Chondrocyte (in vitro differentiated cells): ENCODE data around the gene PCDH17. TPM values are rescaled to one million over a fixed set of nuclear protein-coding genes. Genes with fewer than 3 reads are reported as not detected.

Experiments
- DNase-seq: peaks from one replicate; pipeline ENCODE4 v3.0.0; 2021; ENCODE audit warnings: mixed read lengths, low spot score
- H3K27ac Mint-ChIP-seq: one replicate; pipeline ENCODE4 v1.8.0; 2021; ENCODE audit warnings: mild to moderate bottlenecking, moderate library complexity, mixed read lengths; ENCODE audit not compliant: unreplicated experiment
- H3K27me3 Mint-ChIP-seq: 2 replicates; pipeline ENCODE4 v1.8.0; 2021; ENCODE audit warnings: low read depth, mixed read lengths
- H3K36me3 Mint-ChIP-seq: 2 replicates; pipeline ENCODE4 v1.8.0; 2021; ENCODE audit warnings: low read depth, mixed read lengths
- H3K4me1 Mint-ChIP-seq: 2 replicates; pipeline ENCODE4 v1.8.0; 2021; ENCODE audit warnings: low read depth, mild to moderate bottlenecking, mixed read lengths
- H3K4me3 Mint-ChIP-seq: one replicate; pipeline ENCODE4 v1.8.0; 2021; ENCODE audit warnings: mild to moderate bottlenecking, moderate library complexity, mixed read lengths; ENCODE audit not compliant: unreplicated experiment
- H3K9me3 Mint-ChIP-seq: 2 replicates; pipeline ENCODE4 v1.8.0; 2021; ENCODE audit warnings: low read depth, mixed read lengths
- CTCF ChIP-seq: fragments of 200-600 bp; sonication (generic); IDR thresholded peaks from 2 replicates; pipeline ENCODE4 v1.5.0; 2021; ENCODE audit warnings: antibody characterized with exemption, mild to moderate bottlenecking, moderate library complexity
- total RNA-seq: library from RNA; stranded (reverse); gene quantifications from 3 replicates; pipeline ENCODE4 v1.2.1, GENCODE V29; 2021

The PCDH17 gene
- total RNA-seq, 1 donor from 2014 or later: 0.32 TPM

DNA sequence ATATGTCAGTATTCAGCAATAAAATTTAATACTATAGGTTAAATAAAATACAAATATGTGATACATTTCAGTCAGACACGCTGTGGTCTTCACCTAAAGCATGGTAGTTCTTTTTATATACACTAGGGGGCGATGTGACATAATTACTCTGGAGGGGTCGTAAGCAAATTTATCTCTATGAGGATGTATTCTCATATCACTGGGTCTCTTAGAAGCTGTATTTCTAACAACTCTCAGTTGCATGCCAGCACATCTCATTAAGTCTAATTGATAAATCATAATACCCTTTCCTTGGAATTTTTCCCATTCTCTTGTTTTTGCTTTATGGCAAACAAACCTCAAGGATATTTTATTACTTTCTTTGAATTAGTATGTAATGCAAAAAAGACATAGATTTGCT lies 3.9 kb upstream of the PCDH17 start:
- Mint-ChIP-seq H3K27ac (no peak overlapping the region), H3K36me3 (peaks cover 2% of the 10 kb centered on the region), H3K27me3 (peaks cover 27% of the 10 kb centered on the region), H3K9me3 (no peaks in the 10 kb centered on the region), H3K4me3 (no peak overlapping the region), H3K4me1 (peaks cover 36% of the 10 kb centered on the region)
- no peak for DNase-seq
- peak; percentile 94 for TF ChIP-seq CTCF

- Mint-ChIP-seq H3K27me3 (peaks cover 39% of the 10 kb centered on the region), H3K4me3 (peak overlapping the region; percentile 94)
- DNase-seq: no peak
Observed at GRCh38 chr13:57629391-57629804, 2.1 kb upstream of the PCDH17 start.

GRCh38 chr13:57629821-57630235 lies 1.7 kb upstream of the PCDH17 start:
- no peak for TF ChIP-seq CTCF
- Mint-ChIP-seq H3K9me3 (no peaks in the 10 kb centered on the region), H3K36me3 (peaks cover 2% of the 10 kb centered on the region), H3K27ac (peak overlapping the region; percentile 28), H3K4me3 (peak overlapping the region; percentile 94), H3K4me1 (peaks cover 39% of the 10 kb centered on the region), H3K27me3 (peaks cover 41% of the 10 kb centered on the region)
- DNase-seq: peak; percentile 81

More at GRCh38 chr13:57629391-57629804, 2.1 kb upstream of the PCDH17 start:
- no peak overlapping the region for H3K27ac Mint-ChIP-seq
- TF ChIP-seq CTCF: peak; percentile 16
- no peaks in the 10 kb centered on the region for H3K9me3 Mint-ChIP-seq
- H3K36me3 Mint-ChIP-seq: peaks cover 2% of the 10 kb centered on the region
- peaks cover 39% of the 10 kb centered on the region for H3K4me1 Mint-ChIP-seq

DNA sequence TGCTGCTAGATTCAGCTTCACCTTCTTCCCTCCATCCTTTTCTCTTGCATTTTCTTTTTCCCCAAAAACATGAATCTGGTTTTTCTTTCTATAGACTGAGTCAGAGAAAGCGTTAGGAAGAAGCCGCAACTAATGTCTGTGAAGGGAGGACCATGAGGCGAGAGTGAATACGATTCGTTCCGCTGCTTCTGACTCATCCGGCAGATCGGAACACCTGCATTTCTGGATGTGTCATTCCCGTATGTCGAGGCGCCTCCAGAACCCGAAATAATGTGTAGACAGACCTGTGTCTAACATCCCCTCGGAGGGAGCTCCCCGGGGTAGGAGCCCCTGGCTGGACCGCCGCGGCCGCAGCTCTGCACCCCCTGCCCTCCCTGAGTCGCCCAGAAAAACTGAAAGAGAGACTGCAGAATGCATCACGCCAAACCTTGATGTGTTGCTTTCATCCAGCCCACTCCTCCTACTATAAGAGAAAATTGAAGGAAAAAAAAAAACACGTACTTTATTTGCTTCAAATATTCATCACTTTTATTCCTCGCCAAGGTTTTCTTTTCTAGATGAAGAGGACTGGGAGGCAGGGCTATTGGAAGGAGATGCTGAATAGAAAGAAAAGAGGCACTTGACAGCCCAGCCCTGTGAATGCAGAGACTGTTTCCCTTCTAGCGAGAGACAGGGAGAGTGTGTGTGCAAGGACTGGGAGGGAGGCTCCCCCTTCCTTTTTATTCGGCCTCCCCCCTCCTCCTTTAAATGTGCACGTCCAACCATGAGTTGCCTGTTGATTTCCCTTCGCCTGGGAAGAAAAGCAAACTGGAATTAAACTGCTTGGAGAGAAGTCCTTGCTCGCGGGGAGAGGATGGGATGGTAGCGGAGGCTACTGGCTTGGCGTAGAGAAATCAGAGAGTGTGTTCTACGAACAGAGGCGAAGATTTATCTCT lies 616 bp upstream of the PCDH17 start:
- no peak for TF ChIP-seq CTCF
- H3K27me3 Mint-ChIP-seq: peaks cover 43% of the 10 kb centered on the region
- no peaks in the 10 kb centered on the region for H3K9me3 Mint-ChIP-seq

DNA sequence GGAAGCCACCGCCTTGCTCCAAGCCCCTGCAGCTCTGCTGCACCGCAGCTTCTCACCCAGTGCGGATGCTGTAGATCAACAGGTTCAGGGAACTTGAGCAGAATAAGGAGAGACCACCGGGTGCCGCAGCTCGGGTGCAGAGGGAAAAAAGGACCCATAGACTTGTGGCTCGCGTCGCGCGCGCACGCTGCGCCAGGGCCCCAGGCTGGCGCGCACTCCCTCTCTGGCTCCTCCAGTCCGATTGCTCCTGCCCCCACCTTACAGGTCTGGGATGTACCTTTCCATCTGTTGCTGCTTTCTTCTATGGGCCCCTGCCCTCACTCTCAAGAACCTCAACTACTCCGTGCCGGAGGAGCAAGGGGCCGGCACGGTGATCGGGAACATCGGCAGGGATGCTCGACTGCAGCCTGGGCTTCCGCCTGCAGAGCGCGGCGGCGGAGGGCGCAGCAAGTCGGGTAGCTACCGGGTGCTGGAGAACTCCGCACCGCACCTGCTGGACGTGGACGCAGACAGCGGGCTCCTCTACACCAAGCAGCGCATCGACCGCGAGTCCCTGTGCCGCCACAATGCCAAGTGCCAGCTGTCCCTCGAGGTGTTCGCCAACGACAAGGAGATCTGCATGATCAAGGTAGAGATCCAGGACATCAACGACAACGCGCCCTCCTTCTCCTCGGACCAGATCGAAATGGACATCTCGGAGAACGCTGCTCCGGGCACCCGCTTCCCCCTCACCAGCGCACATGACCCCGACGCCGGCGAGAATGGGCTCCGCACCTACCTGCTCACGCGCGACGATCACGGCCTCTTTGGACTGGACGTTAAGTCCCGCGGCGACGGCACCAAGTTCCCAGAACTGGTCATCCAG lies 964 bp downstream of the PCDH17 start:
- Mint-ChIP-seq H3K4me1 (peaks cover 39% of the 10 kb centered on the region), H3K9me3 (no peaks in the 10 kb centered on the region), H3K27ac (no peak overlapping the region), H3K36me3 (peaks cover 2% of the 10 kb centered on the region), H3K4me3 (peak overlapping the region; percentile 94), H3K27me3 (peaks cover 43% of the 10 kb centered on the region)
- TF ChIP-seq CTCF: peak; percentile 31
- DNase-seq: peak; percentile 79

More for the DNA sequence above, 616 bp upstream of the PCDH17 start:
- Mint-ChIP-seq H3K27ac (peak overlapping the region; percentile 59), H3K4me1 (peaks cover 39% of the 10 kb centered on the region), H3K36me3 (peaks cover 2% of the 10 kb centered on the region), H3K4me3 (peak overlapping the region; percentile 94)
- peak; percentile 66 for DNase-seq
